Activated CD8-positive, alpha-beta T cell treated with anti-CD3 and anti-CD28 coated beads for 36 hours (primary cell): ENCODE data around the gene CACNG5. TPM values are rescaled to one million over a fixed set of nuclear protein-coding genes. Genes with fewer than 3 reads are reported as not detected.

Experiments used
- ATAC-seq: fragments of 200-7000 bp; cut with Tn5 transposase; one replicate; pipeline ENCODE4 v1.10.0; 2021; ENCODE audit warnings: mild to moderate bottlenecking, moderate library complexity
- CTCF ChIA-PET: fragments of 350-600 bp; sonication (Branson Sonifier 250); formaldehyde crosslinking; loops from one replicate; lab custom pipeline; 2021; ENCODE audit warnings: antibody characterized with exemption; lab: Charles Lee
- POLR2A ChIA-PET: fragments of 350-600 bp; sonication (Branson Sonifier 250); formaldehyde crosslinking; loops from one replicate; lab custom pipeline; 2021; ENCODE audit warnings: antibody characterized with exemption; lab: Charles Lee
- DNase-seq: peaks from one replicate; pipeline ENCODE4 v3.0.0-alpha.2; 2020
- H3K27ac Mint-ChIP-seq: one replicate; pipeline ENCODE4 v1.8.0; 2021; ENCODE audit warnings: mild to moderate bottlenecking, mixed read lengths
- H3K27me3 Mint-ChIP-seq: one replicate; pipeline ENCODE4 v1.8.0; 2021; ENCODE audit warnings: mixed read lengths
- H3K36me3 Mint-ChIP-seq: one replicate; pipeline ENCODE4 v1.8.0; 2021; ENCODE audit warnings: low read depth, mixed read lengths
- H3K4me1 Mint-ChIP-seq: one replicate; pipeline ENCODE4 v1.8.0; 2021; ENCODE audit warnings: low read depth, mixed read lengths
- H3K4me3 Mint-ChIP-seq: one replicate; pipeline ENCODE4 v1.8.0; 2021; ENCODE audit warnings: mild to moderate bottlenecking, moderate library complexity, mixed read lengths
- H3K9me3 Mint-ChIP-seq: one replicate; pipeline ENCODE4 v1.8.0; 2021; ENCODE audit warnings: mixed read lengths
- CTCF ChIP-seq: fragments of 200-600 bp; IDR thresholded peaks from one replicate; pipeline ENCODE4 v1.8.0; 2022; ENCODE audit warnings: antibody characterized with exemption, mild to moderate bottlenecking
- intact Hi-C: fragments of 100-400 bp; cut with micrococcal nuclease; formaldehyde crosslinking; loops from one replicate; pipeline ENCODE4 v1.10.0; 2022
- total RNA-seq, 2 experiments: library from RNA; stranded (reverse); gene quantifications; one replicate each; pipeline ENCODE4 v1.2.3, GENCODE V29; 2021

The CACNG5 gene
- total RNA-seq, 2 experiments from 2014 or later = not detected

GRCh38 chr17:66923886-66924285 lies 89.0 kb downstream of the CACNG5 start:
- Mint-ChIP-seq H3K27ac (no peak overlapping the region), H3K36me3 (no peaks in the 10 kb centered on the region), H3K4me1 (no peaks in the 10 kb centered on the region), H3K4me3 (no peak overlapping the region), H3K9me3 (peaks cover 4% of the 10 kb centered on the region), H3K27me3 (peaks cover 29% of the 10 kb centered on the region)
- no peak for DNase-seq
- no peak for TF ChIP-seq CTCF
- ChIA-PET CTCF (no interaction called here), POLR2A (interaction anchor here (0.9 kb wide), 1 partner anchor 122 kb away, joined by 3 read pairs; no protein-coding TSS in a partner anchor)
- intact Hi-C loops = no loop called here
- no peak for ATAC-seq

- DNase-seq (no peak), ATAC-seq (no peak)
- TF ChIP-seq CTCF = no peak
- ChIA-PET CTCF (no interaction called here), POLR2A (interaction anchor here (0.7 to 1.0 kb wide), 2 partner anchors 12 to 44 kb away, joined by 3 read pairs; no protein-coding TSS in a partner anchor)
- Mint-ChIP-seq H3K27me3 (peaks cover 33% of the 10 kb centered on the region), H3K36me3 (no peaks in the 10 kb centered on the region), H3K4me1 (no peaks in the 10 kb centered on the region), H3K27ac (no peak overlapping the region), H3K9me3 (peaks cover 4% of the 10 kb centered on the region), H3K4me3 (no peak overlapping the region)
- intact Hi-C loops = no loop called here
Measured at GRCh38 chr17:66925811-66926500, 91.0 kb downstream of the CACNG5 start.

- no peak for TF ChIP-seq CTCF
- Mint-ChIP-seq H3K36me3 (no peaks in the 10 kb centered on the region), H3K27me3 (peaks cover 32% of the 10 kb centered on the region), H3K9me3 (no peaks in the 10 kb centered on the region), H3K27ac (no peak overlapping the region), H3K4me3 (no peak overlapping the region), H3K4me1 (no peaks in the 10 kb centered on the region)
- POLR2A ChIA-PET = no interaction called here
- ATAC-seq (no peak), DNase-seq (no peak)
- CTCF ChIA-PET = no interaction called here
- intact Hi-C loops = no loop called here
Measured at GRCh38 chr17:66928949-66929348, 94.0 kb downstream of the CACNG5 start.

GRCh38 chr17:66929591-66929990 lies 94.7 kb downstream of the CACNG5 start:
- Mint-ChIP-seq H3K27ac (no peak overlapping the region), H3K36me3 (no peaks in the 10 kb centered on the region), H3K4me3 (no peak overlapping the region), H3K4me1 (no peaks in the 10 kb centered on the region), H3K9me3 (no peaks in the 10 kb centered on the region), H3K27me3 (peaks cover 30% of the 10 kb centered on the region)
- ChIA-PET POLR2A (interaction anchor here (0.6 kb wide), 1 partner anchor 547 kb away, joined by 3 read pairs; no protein-coding TSS in a partner anchor), CTCF (no interaction called here)
- intact Hi-C loops = no loop called here
- ATAC-seq (no peak), DNase-seq (no peak)
- no peak for TF ChIP-seq CTCF

GRCh38 chr17:66930933-66931332 lies 96.0 kb downstream of the CACNG5 start:
- intact Hi-C loops = no loop called here
- POLR2A ChIA-PET = no interaction called here
- peak; percentile 8 for DNase-seq
- Mint-ChIP-seq H3K27me3 (peaks cover 25% of the 10 kb centered on the region), H3K4me1 (no peaks in the 10 kb centered on the region), H3K9me3 (peaks cover 1% of the 10 kb centered on the region), H3K36me3 (no peaks in the 10 kb centered on the region), H3K27ac (no peak overlapping the region), H3K4me3 (no peak overlapping the region)
- CTCF ChIA-PET = no interaction called here
- TF ChIP-seq CTCF = no peak
- ATAC-seq = no peak
